22Rv1 (cell line): Measurements from ENCODE around the gene BRCA1.

Source experiments
- ZFX ChIP-seq: fragments of 450-650 bp; IDR thresholded peaks from 2 replicates; pipeline ENCODE4 v1.6.1; 2017; ENCODE audit warnings: antibody characterized with exemption, borderline replicate concordance
- TF ChIP-seq, protein P1 (sequence below): fragments of 450-650 bp; IDR thresholded peaks from 2 replicates; pipeline ENCODE4 v1.5.1; 2017; ENCODE audit warnings: mild to moderate bottlenecking

DNA sequence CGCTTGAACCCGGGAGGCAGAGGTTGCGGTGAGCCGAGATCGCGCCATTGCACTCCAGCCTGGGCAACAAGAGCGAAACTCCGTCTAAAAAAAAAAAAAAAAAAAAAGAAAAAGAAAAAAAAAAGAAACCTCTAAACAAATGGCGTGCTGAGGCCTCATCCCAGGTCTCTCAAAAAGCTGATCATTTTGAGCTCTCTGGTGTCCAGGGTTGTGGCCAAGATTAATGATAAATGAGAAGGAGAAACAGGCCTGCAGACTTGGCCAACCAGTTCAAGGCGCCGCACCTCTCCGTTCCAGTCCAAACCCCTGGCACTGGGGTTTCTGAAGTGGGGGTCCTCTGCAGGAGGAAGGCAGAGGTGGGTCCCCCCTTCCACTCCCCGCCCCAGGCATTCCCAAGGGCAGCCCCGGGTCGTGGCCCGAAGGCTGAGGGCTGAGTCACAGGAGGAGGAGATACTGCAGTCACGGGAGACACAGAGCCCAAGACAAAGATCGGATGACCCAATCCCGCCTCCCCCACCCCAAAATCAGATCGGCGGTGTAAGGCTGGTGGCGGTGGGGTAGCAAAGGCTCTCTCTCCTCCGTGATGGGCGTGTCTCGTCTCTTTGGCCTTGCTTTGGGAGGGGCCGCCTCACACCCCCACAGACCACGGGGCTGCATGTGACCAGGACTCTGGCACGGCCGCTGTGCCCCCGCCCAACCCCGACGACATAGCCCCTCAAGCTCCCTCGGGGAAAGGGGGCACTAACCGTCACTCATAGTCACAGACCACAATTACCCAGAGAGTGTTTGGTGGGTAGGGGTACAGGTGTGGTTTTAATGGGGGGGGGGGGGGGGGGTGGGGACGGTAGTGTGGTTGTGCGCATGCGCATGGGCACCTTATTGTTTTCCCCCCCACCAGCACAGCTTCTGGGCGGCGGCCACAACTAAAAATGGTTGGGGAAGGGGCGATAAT is 104.1 kb downstream of the BRCA1 start:
- TF ChIP-seq, protein P1, sequence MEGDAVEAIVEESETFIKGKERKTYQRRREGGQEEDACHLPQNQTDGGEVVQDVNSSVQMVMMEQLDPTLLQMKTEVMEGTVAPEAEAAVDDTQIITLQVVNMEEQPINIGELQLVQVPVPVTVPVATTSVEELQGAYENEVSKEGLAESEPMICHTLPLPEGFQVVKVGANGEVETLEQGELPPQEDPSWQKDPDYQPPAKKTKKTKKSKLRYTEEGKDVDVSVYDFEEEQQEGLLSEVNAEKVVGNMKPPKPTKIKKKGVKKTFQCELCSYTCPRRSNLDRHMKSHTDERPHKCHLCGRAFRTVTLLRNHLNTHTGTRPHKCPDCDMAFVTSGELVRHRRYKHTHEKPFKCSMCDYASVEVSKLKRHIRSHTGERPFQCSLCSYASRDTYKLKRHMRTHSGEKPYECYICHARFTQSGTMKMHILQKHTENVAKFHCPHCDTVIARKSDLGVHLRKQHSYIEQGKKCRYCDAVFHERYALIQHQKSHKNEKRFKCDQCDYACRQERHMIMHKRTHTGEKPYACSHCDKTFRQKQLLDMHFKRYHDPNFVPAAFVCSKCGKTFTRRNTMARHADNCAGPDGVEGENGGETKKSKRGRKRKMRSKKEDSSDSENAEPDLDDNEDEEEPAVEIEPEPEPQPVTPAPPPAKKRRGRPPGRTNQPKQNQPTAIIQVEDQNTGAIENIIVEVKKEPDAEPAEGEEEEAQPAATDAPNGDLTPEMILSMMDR, result no peak
- no peak for TF ChIP-seq ZFX
